GM18505 (cell line): ENCODE measurements around the gene ACSS1.

ENCODE experiments used
- ATAC-seq: cut with Tn5 transposase; IDR thresholded peaks from one replicate; pipeline ENCODE4 v1.9.1; 2021; ENCODE audit not compliant: unreplicated experiment
- POLR2A ChIP-seq: IDR thresholded peaks from 4 replicates; pipeline ENCODE4 v1.6.1; 2011; ENCODE audit warnings: borderline replicate concordance; ENCODE audit not compliant: insufficient read depth, insufficient read length; ENCODE audit errors: extremely low read depth

Gene ACSS1

GRCh38 chr20:24966317-24967012 is 91.5 kb downstream of the ACSS1 start:
- ATAC-seq: no peak
- TF ChIP-seq POLR2A: no peak

DNA sequence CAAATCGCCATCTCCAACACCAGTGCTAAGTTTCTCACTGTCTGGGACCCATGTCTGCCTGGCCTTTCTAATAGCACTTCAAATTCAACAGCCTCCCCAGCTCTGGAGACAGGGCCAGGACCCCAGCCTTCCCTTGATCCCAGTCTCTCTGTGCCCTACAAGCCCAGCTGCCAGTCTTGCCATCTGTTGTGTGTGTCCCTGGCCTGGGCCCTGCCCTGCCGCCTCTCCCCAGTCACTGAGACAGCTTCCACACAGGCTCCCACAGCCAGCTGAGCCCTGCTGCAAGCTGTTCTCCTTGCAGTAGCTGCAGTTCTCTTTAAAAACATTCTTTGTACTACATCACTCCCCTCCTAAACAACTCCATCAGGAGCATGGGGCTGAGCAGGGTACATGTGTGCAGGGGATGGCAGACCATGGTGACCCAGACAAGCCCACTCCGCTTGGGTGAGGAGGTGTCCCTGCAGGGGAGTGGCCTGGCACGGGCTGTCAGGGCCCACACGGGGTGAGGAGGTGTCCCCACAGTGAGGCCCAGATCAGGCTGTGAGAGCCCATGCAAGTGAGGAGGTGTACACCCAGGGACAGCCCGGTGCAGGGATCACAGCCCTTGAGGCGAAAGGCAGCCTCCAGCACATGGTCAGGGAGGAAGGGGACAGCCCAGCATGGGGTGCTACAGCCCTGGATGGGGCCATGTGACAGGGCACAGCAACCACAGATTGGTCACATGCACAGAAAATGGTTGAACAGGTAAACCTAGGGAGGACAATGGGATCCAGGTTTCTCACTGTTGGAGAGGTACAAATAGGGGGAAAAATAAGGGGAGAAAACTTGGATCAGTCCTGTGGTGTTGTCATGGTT is 92.6 kb downstream of the ACSS1 start:
- no peak for TF ChIP-seq POLR2A
- ATAC-seq: no peak

DNA sequence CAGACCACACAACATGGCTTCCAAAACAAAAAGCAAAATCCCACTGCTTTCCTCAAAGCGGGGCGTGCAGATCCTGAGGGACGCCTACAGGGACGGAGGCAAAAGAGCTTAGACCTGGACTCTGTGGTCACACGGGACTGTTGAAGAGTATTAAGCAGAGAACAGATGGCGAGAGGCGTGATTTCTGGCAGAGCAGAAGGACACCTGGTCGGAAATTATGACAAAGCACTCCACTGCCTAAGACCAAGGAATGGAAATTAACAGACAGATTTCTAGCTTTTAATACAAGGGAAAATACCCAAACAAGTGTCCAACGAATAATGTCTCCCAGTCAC is 93.5 kb downstream of the ACSS1 start:
- no peak for TF ChIP-seq POLR2A
- no peak for ATAC-seq

DNA sequence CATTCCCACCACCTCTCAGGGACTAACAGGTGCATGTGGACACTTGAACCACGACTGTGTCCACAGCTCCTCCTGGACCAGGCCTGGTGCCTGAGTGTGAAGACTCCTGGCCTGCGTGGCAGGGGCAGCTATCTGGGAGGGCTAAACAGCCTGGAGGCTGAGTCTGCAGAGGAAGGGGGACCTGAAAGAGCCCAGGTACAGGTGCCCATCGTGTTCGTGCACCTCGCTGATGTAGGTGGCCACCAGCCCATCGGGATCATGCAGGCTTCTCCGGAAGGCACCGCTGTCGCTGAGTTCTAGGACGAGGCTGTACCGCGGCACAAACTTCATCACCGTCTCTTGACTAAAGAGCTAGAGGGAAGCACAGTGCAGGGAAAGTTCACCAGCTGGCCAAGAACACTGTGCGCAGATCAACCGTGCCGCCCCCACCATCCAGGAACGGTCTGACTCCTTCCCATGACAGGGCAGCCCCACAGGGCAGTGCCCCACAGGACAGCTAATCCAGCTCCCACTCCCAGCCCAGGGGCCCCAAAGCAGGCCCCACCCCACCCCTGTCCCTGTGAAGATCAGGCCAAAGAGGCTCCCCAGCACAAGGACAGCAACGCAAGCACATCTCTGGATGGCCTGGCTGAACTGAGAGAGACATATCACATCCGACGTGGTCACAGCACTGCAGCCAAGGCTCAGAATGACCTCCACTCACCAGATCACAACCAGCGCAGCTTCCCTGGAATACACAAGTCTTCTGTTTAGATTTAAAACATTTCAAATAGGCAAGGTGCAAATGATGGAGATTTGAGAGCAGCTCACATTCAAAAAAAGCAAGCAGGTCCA is 94.0 kb downstream of the ACSS1 start:
- TF ChIP-seq POLR2A: no peak
- ATAC-seq: no peak

DNA sequence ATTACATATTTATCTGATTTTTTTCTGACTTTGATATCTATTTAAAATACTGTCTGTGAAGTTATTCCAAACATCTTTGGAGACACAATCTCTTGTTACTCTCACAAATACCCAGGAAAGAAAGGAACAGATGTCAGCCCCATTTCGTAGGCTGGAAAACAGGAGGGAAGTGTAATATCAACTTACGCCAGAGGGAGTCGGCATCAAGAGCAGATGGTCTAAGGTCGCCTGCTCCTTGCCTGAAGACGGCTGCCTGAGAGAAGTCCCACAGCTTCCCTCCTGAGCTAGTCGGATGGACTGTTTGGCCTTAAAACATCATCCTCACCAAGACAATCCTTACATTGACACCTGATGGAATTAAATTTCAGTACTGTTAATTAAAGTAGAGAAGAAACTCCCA is 95.4 kb downstream of the ACSS1 start:
- ATAC-seq: no peak
- TF ChIP-seq POLR2A: no peak

DNA sequence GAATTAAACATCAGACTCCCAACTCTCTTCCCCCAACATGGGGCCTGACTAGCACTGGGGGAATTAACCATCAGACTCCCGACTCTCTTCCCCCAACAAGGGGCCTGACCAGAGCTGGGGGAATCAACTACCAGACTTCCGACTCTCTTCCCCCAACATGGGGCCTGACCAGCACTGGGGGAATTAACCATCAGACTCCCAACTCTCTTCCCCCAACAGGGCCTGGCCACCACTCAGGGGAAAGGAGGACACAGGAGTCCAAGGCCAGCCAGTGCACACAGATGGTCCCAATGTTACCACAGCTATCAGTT is 95.8 kb downstream of the ACSS1 start:
- no peak for ATAC-seq

GRCh38 chr20:24961384-24962181 is 96.4 kb downstream of the ACSS1 start:
- no peak for ATAC-seq
- no peak for TF ChIP-seq POLR2A

More for the DNA sequence above, 95.8 kb downstream of the ACSS1 start:
- no peak for TF ChIP-seq POLR2A

- TF ChIP-seq POLR2A: no peak
Measured at GRCh38 chr20:24960861-24961260, 97.1 kb downstream of the ACSS1 start.

GRCh38 chr20:24960302-24960801 is 97.6 kb downstream of the ACSS1 start:
- TF ChIP-seq POLR2A: no peak
- no peak for ATAC-seq

More at GRCh38 chr20:24960861-24961260, 97.1 kb downstream of the ACSS1 start:
- no peak for ATAC-seq

DNA sequence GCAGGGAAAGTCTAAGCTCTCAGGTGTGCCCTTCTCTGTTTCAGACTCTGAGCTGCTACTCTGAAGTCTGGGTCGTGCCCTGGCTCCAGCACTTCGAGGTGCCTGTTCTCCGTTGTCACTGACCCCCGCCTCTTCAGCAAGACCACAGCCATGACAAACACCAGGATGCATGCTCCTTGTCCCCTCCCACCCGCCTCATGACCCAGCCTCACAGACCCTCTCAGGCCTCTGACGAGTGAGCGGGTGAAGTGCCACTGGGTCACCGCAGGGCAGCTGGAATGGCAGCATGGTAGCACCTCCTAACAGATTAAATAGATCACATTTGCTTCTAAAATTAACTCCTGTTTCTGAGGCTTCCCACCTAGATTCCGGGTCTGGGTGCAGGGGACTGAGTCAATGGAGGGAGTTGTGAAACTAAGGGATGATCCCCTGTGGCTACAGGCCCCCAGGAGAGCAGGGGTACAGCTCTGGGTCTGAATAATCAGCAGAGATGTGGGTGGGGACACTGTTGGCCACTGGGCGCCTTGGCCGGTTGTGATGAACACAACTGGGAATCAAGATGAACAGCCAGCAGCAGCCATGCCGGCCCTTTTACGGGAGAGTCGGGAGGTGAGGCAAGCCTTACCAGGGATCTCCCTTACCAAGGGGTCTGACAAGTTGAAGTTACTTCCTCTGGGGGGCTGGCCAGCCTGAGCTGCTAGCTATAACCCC is 98.2 kb downstream of the ACSS1 start:
- no peak for ATAC-seq
- TF ChIP-seq POLR2A: no peak

DNA sequence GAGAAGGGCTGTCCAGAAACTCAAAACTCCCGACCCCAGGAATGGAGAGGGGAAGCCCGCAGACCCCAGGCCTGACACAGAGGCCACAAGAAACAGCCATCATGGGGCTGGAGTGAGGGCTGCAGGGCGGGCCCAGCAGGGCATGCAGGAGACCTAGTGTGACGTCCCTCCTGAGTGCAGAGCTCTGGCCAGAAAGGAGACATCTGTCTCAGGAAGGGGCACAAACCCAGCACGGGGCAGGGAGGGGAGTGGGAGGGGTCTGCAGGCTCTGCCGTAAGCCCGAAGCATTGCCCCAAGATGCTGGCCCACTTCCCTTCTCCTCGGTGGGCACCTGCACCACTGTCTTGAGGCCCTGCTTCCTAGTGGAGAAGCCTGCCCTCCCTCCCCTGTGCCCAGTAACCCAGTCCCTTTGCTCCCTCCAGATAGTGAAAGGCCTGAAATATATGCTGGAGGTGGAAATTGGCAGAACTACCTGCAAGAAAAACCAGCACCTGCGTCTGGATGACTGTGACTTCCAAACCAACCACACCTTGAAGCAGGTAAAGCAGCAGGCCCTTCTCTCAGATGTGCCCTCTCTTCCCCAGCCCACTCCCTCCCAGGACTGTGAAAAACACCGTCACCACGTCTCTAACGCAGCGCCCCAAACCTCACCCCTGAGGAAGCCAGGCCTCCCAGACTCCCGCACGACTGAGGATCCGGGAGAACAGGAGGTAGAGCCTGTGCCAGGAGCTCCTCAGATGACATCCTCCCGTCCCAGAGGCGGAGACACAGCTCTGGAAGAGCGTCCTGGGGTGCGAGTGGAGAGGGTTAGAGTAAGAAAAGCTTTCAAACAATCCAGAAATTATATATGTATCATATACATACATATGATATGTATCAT is 99.2 kb downstream of the ACSS1 start:
- no peak for TF ChIP-seq POLR2A
- no peak for ATAC-seq

GRCh38 chr20:24957326-24958016 is 100.5 kb downstream of the ACSS1 start:
- ATAC-seq: no peak
- TF ChIP-seq POLR2A: no peak
